OCI-LY7 (cell line): ENCODE data around the gene NPY.

Source experiments
- CTCF ChIP-seq: fragments of 200-600 bp; sonication (generic); conservative IDR thresholded peaks from 2 replicates; pipeline ENCODE4 v1.5.1; 2014; ENCODE audit warnings: mild to moderate bottlenecking, antibody characterized with exemption, low read length, moderate library complexity, mixed read lengths
- EZH2phosphoT487 ChIP-seq: fragments of 200-600 bp; sonication (generic); IDR thresholded peaks from 2 replicates; pipeline ENCODE4 v1.6.1; 2018; ENCODE audit warnings: low read depth, borderline replicate concordance, mild to moderate bottlenecking, mixed run types, antibody characterized with exemption, low read length, moderate library complexity, mixed read lengths

GRCh38 chr7:24245362-24245761 lies 38.6 kb upstream of the NPY start:
- TF ChIP-seq CTCF (no peak), EZH2phosphoT487 (no peak)
